B cell (primary cell): Measurements from ENCODE around the gene CPN1. TPM values are rescaled to one million over a fixed set of nuclear protein-coding genes. Genes with fewer than 3 reads are reported as not detected.

Source experiments
- ATAC-seq: fragments of 200-7000 bp; cut with Tn5 transposase; one replicate; pipeline ENCODE4 v1.10.0; 2021; ENCODE audit warnings: low read depth, mild to moderate bottlenecking, moderate number of reproducible peaks, moderate library complexity
- CTCF ChIA-PET: fragments of 350-600 bp; sonication (Branson Sonifier 250); formaldehyde crosslinking; loops from one replicate; lab custom pipeline; 2021; ENCODE audit warnings: antibody characterized with exemption, inconsistent platforms; lab: Charles Lee
- POLR2A ChIA-PET: fragments of 350-600 bp; sonication (Branson Sonifier 250); formaldehyde crosslinking; loops from one replicate; lab custom pipeline; 2021; ENCODE audit warnings: antibody characterized with exemption; lab: Charles Lee
- DNase-seq: peaks from one replicate; pipeline ENCODE4 v3.0.0; 2013
- H2AFZ ChIP-seq: 2 replicates; pipeline ENCODE4 v1.6.1; 2012; ENCODE audit warnings: mild to moderate bottlenecking, low read depth, low read length; ENCODE audit not compliant: insufficient read depth, poor library complexity, severe bottlenecking
- H3K27ac ChIP-seq, 2 donors: 1 replicate in 1 of 2; 2 replicates in 1 of 2; pipeline ENCODE4 v1.5.1; 2012 to 2013; ENCODE audit warnings: low read length in 2 of 2, mild to moderate bottlenecking in 2 of 2, moderate library complexity in 1 of 2
- H3K27me3 ChIP-seq, 4 experiments: fragments of 200-600 bp in 1 of 4; sonication (generic) in 1 of 4; replicated peaks in 1 of 4; 1 replicate in 2 of 4; 2 replicates in 2 of 4; pipeline versions ENCODE4 v1.6.1 to v1.7.0; 2013 to 2016; ENCODE audit warnings: low read length in 3 of 4, mild to moderate bottlenecking in 2 of 4, mixed read lengths in 1 of 4, moderate library complexity in 1 of 4; ENCODE audit not compliant: insufficient read depth in 4 of 4, control insufficient read depth in 3 of 4; ENCODE audit errors: control extremely low read depth in 1 of 4
- H3K36me3 ChIP-seq, 2 experiments: replicated peaks in 1 of 2; 1 replicate in 1 of 2; 2 replicates in 1 of 2; pipeline versions ENCODE4 v1.6.1 to v1.7.1; 2013; ENCODE audit warnings: low read length in 1 of 2; ENCODE audit not compliant: insufficient read depth in 2 of 2, control insufficient read depth in 1 of 2; ENCODE audit errors: control extremely low read depth in 1 of 2, extremely low read depth in 1 of 2
- H3K4me1 ChIP-seq, 2 donors: fragments of 200-600 bp in 1 of 2; sonication (generic) in 1 of 2; 1 replicate in 1 of 2; 2 replicates in 1 of 2; pipeline versions ENCODE4 v1.5.1 to v1.6.1; 2013 to 2017; ENCODE audit warnings: low read length in 2 of 2; ENCODE audit not compliant: control insufficient read depth in 2 of 2, insufficient read depth in 2 of 2
- H3K4me2 ChIP-seq: replicated peaks from 2 replicates; pipeline ENCODE3; 2012; ENCODE audit warnings: mild to moderate bottlenecking, low read depth, low read length; ENCODE audit not compliant: poor library complexity, severe bottlenecking
- H3K4me3 ChIP-seq, 5 experiments: fragments of 200-600 bp in 1 of 5; sonication (generic) in 1 of 5; 1 replicate in 3 of 5; 2 replicates in 2 of 5; pipeline versions ENCODE4 v1.5.1 to v1.7.0; 2011 to 2016; ENCODE audit warnings: low read length in 4 of 5, mild to moderate bottlenecking in 4 of 5, low read depth in 2 of 5, control low read depth in 1 of 5, moderate library complexity in 1 of 5; ENCODE audit not compliant: insufficient read depth in 1 of 5; ENCODE audit errors: control extremely low read depth in 1 of 5, extremely low read depth in 1 of 5
- H3K79me2 ChIP-seq: fragments of 200-600 bp; sonication (generic); one replicate; pipeline ENCODE4 v1.6.0; 2016; ENCODE audit warnings: low read length; ENCODE audit not compliant: control insufficient read depth, insufficient read depth
- H3K9ac ChIP-seq: fragments of 200-600 bp; sonication (generic); 2 replicates; pipeline ENCODE4 v1.6.1; 2017; ENCODE audit warnings: mild to moderate bottlenecking, low read length, moderate library complexity
- H3K9me3 ChIP-seq, 3 donors: one replicate each; pipeline versions ENCODE4 v1.6.1 to v1.7.1; 2013; ENCODE audit warnings: low read length in 2 of 3; ENCODE audit not compliant: control insufficient read depth in 2 of 3, insufficient read depth in 1 of 3; ENCODE audit errors: control extremely low read depth in 1 of 3
- H4K20me1 ChIP-seq: 2 replicates; pipeline ENCODE4 v1.6.0; 2012; ENCODE audit warnings: mild to moderate bottlenecking, low read length; ENCODE audit not compliant: insufficient read depth, control insufficient read depth, poor library complexity, severe bottlenecking
- H3K27ac Mint-ChIP-seq: one replicate; pipeline ENCODE4 v1.8.0; 2021; ENCODE audit warnings: mixed read lengths
- H3K27me3 Mint-ChIP-seq: one replicate; pipeline ENCODE4 v1.8.0; 2021; ENCODE audit warnings: mixed read lengths
- H3K4me1 Mint-ChIP-seq: one replicate; pipeline ENCODE4 v1.8.0; 2021; ENCODE audit warnings: mixed read lengths
- H3K4me3 Mint-ChIP-seq: one replicate; pipeline ENCODE4 v1.8.0; 2021; ENCODE audit warnings: mixed read lengths
- H3K9me3 Mint-ChIP-seq: one replicate; pipeline ENCODE4 v1.8.0; 2022; ENCODE audit warnings: mixed read lengths; ENCODE audit not compliant: insufficient read depth
- EZH2 ChIP-seq: IDR thresholded peaks from 2 replicates; pipeline ENCODE4 v1.6.1; 2012; ENCODE audit warnings: borderline replicate concordance, low read depth, mild to moderate bottlenecking, moderate library complexity, low read length; ENCODE audit not compliant: insufficient read depth, poor library complexity, severe bottlenecking
- WGBS: methylation state at CpG from one replicate; pipeline ENCODE4 v1.1.5; 2013; ENCODE audit warnings: missing lambda C conversion rate; ENCODE audit not compliant: insufficient coverage; 5-methylcytosine and 5-hydroxymethylcytosine counted together
- intact Hi-C: fragments of 100-400 bp; cut with micrococcal nuclease; formaldehyde crosslinking; loops from one replicate; pipeline ENCODE4 v1.10.0; 2022
- polyA plus RNA-seq: library from polyadenylated mRNA; depleted of rRNA; stranded (reverse); fragments of >200 nt; gene quantifications from 2 replicates; pipeline ENCODE4 v1.2.3, GENCODE V29; 2012
- total RNA-seq, 2 donors: library from RNA; stranded (reverse); fragments of 120-200 nt in 1 of 2; gene quantifications; 1 replicate in 1 of 2; 2 replicates in 1 of 2; pipeline versions ENCODE4 v1.2.3 to v1.2.4, GENCODE V29; 2013 to 2022
- TF ChIP-seq, protein P1 (sequence below): fragments of 200-600 bp; IDR thresholded peaks from one replicate; pipeline ENCODE4 v1.8.0; 2022; ENCODE audit warnings: antibody characterized with exemption, mild to moderate bottlenecking

Gene CPN1
- total and polyA plus RNA-seq, 2 donors (not counting 1 experiment from before 2014, with no cell fraction given), result not detected

DNA sequence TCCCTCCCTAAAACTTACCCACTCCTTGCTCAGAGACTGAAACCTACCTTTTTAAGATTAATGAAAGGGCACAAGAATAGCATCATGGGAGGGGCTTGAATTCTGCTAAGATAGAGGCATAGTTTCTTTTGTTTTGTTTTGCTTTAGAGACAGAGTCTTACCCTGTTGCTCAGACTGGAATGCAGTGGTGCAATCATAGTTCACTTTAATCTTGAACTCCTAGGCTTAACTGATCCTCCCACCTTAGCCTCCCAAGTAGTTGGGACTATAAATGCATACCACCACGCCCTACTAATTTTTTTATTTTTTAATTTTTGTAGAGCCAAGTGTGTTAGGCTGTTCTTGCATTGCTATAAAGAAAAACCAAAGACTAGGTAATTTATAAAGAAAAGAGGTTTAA lies 54.3 kb downstream of the CPN1 start:
- Histone ChIP-seq H3K79me2 (no peaks in the 10 kb centered on the region), H3K4me2 (no peak overlapping the region), H3K9ac (no peak overlapping the region), H4K20me1 (no peaks in the 10 kb centered on the region), H3K4me1 (no peaks in the 10 kb centered on the region), H3K27ac (no peak overlapping the region), H3K9me3 (peaks cover 0 to 22% (median 14%) of the 10 kb centered on the region in 3 donors), H3K36me3 (no peaks in the 10 kb centered on the region), H3K27me3 (no peaks in the 10 kb centered on the region), H2AFZ (no peak overlapping the region), H3K4me3 (no peak overlapping the region)
- H3K4me3 Mint-ChIP-seq, result no peak overlapping the region
- H3K27ac Mint-ChIP-seq, result no peak overlapping the region
- no peak for DNase-seq
- no peaks in the 10 kb centered on the region for H3K27me3 Mint-ChIP-seq
- H3K9me3 Mint-ChIP-seq, result peaks cover 6% of the 10 kb centered on the region
- no peaks in the 10 kb centered on the region for H3K4me1 Mint-ChIP-seq
- TF ChIP-seq, protein P1, sequence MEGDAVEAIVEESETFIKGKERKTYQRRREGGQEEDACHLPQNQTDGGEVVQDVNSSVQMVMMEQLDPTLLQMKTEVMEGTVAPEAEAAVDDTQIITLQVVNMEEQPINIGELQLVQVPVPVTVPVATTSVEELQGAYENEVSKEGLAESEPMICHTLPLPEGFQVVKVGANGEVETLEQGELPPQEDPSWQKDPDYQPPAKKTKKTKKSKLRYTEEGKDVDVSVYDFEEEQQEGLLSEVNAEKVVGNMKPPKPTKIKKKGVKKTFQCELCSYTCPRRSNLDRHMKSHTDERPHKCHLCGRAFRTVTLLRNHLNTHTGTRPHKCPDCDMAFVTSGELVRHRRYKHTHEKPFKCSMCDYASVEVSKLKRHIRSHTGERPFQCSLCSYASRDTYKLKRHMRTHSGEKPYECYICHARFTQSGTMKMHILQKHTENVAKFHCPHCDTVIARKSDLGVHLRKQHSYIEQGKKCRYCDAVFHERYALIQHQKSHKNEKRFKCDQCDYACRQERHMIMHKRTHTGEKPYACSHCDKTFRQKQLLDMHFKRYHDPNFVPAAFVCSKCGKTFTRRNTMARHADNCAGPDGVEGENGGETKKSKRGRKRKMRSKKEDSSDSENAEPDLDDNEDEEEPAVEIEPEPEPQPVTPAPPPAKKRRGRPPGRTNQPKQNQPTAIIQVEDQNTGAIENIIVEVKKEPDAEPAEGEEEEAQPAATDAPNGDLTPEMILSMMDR, result no peak
- TF ChIP-seq EZH2, result no peak
- no peak for ATAC-seq
- intact Hi-C loops, result no loop called here
- no CpG with 5 or more reads among the region's 1 CpG for WGBS
- ChIA-PET CTCF (no interaction called here), POLR2A (no interaction called here)

DNA sequence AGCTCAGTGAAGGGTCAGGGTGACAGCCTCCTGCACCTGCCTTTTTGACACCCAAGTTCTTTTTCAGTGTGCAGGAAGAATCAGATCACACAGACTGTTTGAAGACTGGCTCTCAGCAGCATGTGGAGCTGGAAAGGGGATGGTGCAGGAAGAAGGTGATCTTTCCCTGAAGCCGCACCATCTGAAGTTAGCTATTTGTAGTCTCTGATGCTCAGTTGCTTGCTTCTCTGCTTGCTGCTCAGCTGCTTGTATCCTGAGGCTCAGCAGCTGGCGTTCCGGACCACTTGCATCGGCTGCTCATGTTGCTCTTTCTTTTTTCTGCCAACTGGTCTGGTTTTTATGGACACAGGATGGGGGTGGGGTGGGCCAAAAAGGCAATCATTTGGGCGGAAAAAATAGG lies 56.1 kb downstream of the CPN1 start:
- 100% methylated on average over 5 of the region's 5 CpGs for WGBS
- no peak overlapping the region for H3K4me3 Mint-ChIP-seq
- H3K4me2 ChIP-seq, result no peak overlapping the region
- CTCF ChIA-PET, result interaction anchor here (1.2 to 1.3 kb wide), 3 partner anchors 20 to 180 kb away, joined by 4 to 6 read pairs (median 5); no protein-coding TSS in a partner anchor
- peaks cover 6 to 8% of the 10 kb centered on the region in 2 donors for H3K4me1 ChIP-seq
- no peak overlapping the region for H3K4me3 ChIP-seq
- ATAC-seq (no peak), DNase-seq (no peak)
- intact Hi-C loops, result no loop called here
- no peaks in the 10 kb centered on the region for H3K27me3 ChIP-seq
- no peak overlapping the region for H3K9ac ChIP-seq
- no peaks in the 10 kb centered on the region for H3K79me2 ChIP-seq
- no peaks in the 10 kb centered on the region for H4K20me1 ChIP-seq
- no peak overlapping the region for H3K27ac Mint-ChIP-seq
- H2AFZ ChIP-seq, result no peak overlapping the region
- H3K36me3 ChIP-seq, result no peaks in the 10 kb centered on the region
- H3K9me3 ChIP-seq, result peaks cover 0 to 22% (median 14%) of the 10 kb centered on the region in 3 donors
- H3K27ac ChIP-seq, result no peak overlapping the region
- POLR2A ChIA-PET, result no interaction called here
- no peaks in the 10 kb centered on the region for H3K27me3 Mint-ChIP-seq
- TF ChIP-seq EZH2, result no peak
- TF ChIP-seq, protein P1, result no peak
- H3K9me3 Mint-ChIP-seq, result peaks cover 6% of the 10 kb centered on the region
- peaks cover 8% of the 10 kb centered on the region for H3K4me1 Mint-ChIP-seq
